ENCODE results near the gene CHN1. TPM values are rescaled to one million over a fixed set of nuclear protein-coding genes. Genes with fewer than 3 reads are reported as not detected.

Gene CHN1, protein sequence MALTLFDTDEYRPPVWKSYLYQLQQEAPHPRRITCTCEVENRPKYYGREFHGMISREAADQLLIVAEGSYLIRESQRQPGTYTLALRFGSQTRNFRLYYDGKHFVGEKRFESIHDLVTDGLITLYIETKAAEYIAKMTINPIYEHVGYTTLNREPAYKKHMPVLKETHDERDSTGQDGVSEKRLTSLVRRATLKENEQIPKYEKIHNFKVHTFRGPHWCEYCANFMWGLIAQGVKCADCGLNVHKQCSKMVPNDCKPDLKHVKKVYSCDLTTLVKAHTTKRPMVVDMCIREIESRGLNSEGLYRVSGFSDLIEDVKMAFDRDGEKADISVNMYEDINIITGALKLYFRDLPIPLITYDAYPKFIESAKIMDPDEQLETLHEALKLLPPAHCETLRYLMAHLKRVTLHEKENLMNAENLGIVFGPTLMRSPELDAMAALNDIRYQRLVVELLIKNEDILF
- total RNA-seq (ENCODE audit: unreplicated experiment), result 26.3 TPM
- long read RNA-seq, partial matches to known transcripts, result 3 of 15 reads
- long read RNA-seq, other reads (novel, unspliced or antisense), result 11 of 15 reads

DNA sequence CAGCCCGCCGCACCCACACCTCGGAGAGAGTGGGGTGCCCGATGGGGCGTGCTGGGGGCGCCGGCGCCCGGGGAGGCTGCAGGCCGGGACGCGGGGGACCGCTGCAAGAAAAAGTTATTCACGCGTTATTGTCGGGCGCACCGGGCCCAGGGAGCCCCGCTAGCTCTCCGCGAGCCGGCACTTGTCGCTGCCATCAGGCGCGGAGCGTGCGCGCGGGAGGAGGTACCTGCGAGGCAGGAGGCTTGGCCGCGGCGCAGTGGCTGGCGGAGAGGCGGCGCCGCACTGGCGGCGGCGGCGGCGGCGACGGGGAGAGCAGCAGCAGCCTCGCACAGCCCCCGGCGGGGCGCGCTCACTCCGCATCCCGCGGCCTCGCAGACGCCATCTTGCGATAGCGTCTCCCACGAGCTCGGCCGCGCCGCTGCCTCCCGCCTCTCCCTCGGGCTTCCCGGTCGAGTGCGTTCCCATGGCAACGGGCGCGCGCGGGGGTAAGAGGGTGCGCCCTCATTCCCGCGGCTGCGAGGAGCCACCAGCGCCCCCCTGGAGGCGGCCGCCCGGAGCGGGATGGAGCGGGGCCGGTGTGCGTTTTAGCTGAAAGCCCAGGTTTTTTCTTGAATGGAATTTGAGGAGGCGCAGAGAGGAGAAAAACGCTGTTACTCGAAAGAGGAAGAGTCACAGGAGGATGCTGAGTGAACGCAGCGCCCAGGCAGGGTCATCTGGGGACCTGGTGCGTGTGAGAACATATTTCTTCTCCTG, at the start of gene CHN1:
CHN1 (minus strand) TSS at position 402 of the 753 bp plus-strand sequence. CDS start 469 bp downstream, outside the sequence.
- TF ChIP-seq, protein P1, sequence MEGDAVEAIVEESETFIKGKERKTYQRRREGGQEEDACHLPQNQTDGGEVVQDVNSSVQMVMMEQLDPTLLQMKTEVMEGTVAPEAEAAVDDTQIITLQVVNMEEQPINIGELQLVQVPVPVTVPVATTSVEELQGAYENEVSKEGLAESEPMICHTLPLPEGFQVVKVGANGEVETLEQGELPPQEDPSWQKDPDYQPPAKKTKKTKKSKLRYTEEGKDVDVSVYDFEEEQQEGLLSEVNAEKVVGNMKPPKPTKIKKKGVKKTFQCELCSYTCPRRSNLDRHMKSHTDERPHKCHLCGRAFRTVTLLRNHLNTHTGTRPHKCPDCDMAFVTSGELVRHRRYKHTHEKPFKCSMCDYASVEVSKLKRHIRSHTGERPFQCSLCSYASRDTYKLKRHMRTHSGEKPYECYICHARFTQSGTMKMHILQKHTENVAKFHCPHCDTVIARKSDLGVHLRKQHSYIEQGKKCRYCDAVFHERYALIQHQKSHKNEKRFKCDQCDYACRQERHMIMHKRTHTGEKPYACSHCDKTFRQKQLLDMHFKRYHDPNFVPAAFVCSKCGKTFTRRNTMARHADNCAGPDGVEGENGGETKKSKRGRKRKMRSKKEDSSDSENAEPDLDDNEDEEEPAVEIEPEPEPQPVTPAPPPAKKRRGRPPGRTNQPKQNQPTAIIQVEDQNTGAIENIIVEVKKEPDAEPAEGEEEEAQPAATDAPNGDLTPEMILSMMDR (IDR thresholded peaks at IDR 0.05; ENCODE audit: unreplicated experiment), result no peak
- peak within 1 kb of the TSS; percentile 94 for H3K27ac Mint-ChIP-seq (ENCODE audit: unreplicated experiment)
- H3K4me1 Mint-ChIP-seq (ENCODE audit: unreplicated experiment), result peaks cover 16% of the 10 kb centered on the region
- peak; percentile 85 for DNase-seq (ENCODE audit: low spot score)
- peak within 1 kb of the TSS; percentile 99 for H3K4me3 Mint-ChIP-seq (ENCODE audit: unreplicated experiment)
- peaks cover 7% of the 10 kb centered on the region for H3K27me3 Mint-ChIP-seq (ENCODE audit: unreplicated experiment)
- H3K36me3 Mint-ChIP-seq (ENCODE audit: low read depth, unreplicated experiment), result peaks cover 3% of the 10 kb centered on the region
- no peaks in the 10 kb centered on the region for H3K9me3 Mint-ChIP-seq (ENCODE audit: unreplicated experiment)

GRCh38 chr2:175054340-175054739, 49.2 kb upstream of the CHN1 start:
- Mint-ChIP-seq H3K27me3 (ENCODE audit: unreplicated experiment) (no peaks in the 10 kb centered on the region), H3K4me3 (ENCODE audit: unreplicated experiment) (no peak overlapping the region), H3K4me1 (ENCODE audit: unreplicated experiment) (peaks cover 10% of the 10 kb centered on the region), H3K27ac (ENCODE audit: unreplicated experiment) (no peak overlapping the region), H3K36me3 (ENCODE audit: low read depth, unreplicated experiment) (no peaks in the 10 kb centered on the region), H3K9me3 (ENCODE audit: unreplicated experiment) (no peaks in the 10 kb centered on the region)
- DNase-seq (ENCODE audit: low spot score), result no peak
- TF ChIP-seq, protein P1 (IDR thresholded peaks at IDR 0.05; ENCODE audit: unreplicated experiment), result no peak

DNA sequence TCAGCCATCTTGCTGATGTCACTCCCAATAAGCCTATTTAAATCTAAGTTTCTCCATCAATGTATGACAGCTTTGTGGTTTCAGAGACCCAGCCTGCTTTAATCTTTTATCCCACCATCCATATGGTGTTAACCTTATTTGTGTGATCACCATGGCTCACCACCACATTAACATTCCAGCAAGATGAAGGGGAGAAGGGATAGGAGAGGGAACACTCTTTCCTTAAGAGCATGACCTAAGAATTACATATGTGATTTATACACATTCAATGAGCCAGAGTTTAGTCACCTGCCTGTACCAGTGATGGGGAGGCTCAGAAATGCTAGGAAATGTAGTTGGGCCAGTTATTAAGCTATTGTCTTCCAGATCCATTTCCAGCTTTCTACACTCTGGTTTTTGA, 44.5 kb upstream of the CHN1 start:
- TF ChIP-seq, protein P1 (IDR thresholded peaks at IDR 0.05; ENCODE audit: unreplicated experiment), result no peak
- Mint-ChIP-seq H3K36me3 (ENCODE audit: low read depth, unreplicated experiment) (no peaks in the 10 kb centered on the region), H3K9me3 (ENCODE audit: unreplicated experiment) (no peaks in the 10 kb centered on the region), H3K4me3 (ENCODE audit: unreplicated experiment) (no peak overlapping the region), H3K27me3 (ENCODE audit: unreplicated experiment) (no peaks in the 10 kb centered on the region), H3K27ac (ENCODE audit: unreplicated experiment) (no peak overlapping the region), H3K4me1 (ENCODE audit: unreplicated experiment) (peaks cover 10% of the 10 kb centered on the region)
- no peak for DNase-seq (ENCODE audit: low spot score)

DNA sequence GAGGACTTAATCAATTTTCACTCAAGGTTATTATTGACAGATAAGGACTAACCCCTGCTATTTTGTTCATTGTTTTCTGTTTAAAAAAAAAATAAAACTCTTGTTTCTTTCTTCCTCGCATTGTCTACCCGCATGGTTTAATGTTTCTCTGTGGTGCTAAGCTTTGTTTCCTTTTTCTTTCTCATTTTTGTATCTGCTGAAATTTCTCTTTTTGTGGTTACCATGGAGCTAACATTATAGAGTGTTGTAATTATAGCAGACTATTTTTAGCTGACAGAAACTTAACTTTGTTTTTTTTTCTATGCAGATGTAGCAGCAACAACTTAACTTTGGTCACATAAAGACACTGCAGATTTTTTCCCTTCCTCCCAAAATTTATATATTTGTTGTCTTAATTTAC, 43.1 kb upstream of the CHN1 start:
- H3K4me3 Mint-ChIP-seq (ENCODE audit: unreplicated experiment), result no peak overlapping the region
- peaks cover 10% of the 10 kb centered on the region for H3K4me1 Mint-ChIP-seq (ENCODE audit: unreplicated experiment)
- DNase-seq (ENCODE audit: low spot score), result no peak
- no peaks in the 10 kb centered on the region for H3K9me3 Mint-ChIP-seq (ENCODE audit: unreplicated experiment)
- peak overlapping the region; percentile 28 for H3K27ac Mint-ChIP-seq (ENCODE audit: unreplicated experiment)
- TF ChIP-seq, protein P1 (IDR thresholded peaks at IDR 0.05; ENCODE audit: unreplicated experiment), result no peak
- H3K36me3 Mint-ChIP-seq (ENCODE audit: low read depth, unreplicated experiment), result no peaks in the 10 kb centered on the region
- H3K27me3 Mint-ChIP-seq (ENCODE audit: unreplicated experiment), result no peaks in the 10 kb centered on the region
